ENCODE measurements around the gene ESRP2. TPM values are rescaled to one million over a fixed set of nuclear protein-coding genes. Genes with fewer than 3 reads are reported as not detected.

ESRP2 gene
- total RNA-seq, 2 donors from 2014 or later: 2.0 to 9.1 TPM

- ATAC-seq (ENCODE audit: insufficient number of reproducible peaks, low FRiP score, low read depth) (no peak), DNase-seq (ENCODE audit: low spot score) (no peak)
- Histone ChIP-seq H3K27ac (no peak overlapping the region), H3K9me3 (no peaks in the 10 kb centered on the region), H3K4me3 (no peak overlapping the region), H3K4me1 (ENCODE audit: control insufficient read depth in 1 of 2, low read depth in 2 of 2) (no peaks in the 10 kb centered on the region), H3K27me3 (replicated peaks; ENCODE audit: insufficient read depth) (no peaks in the 10 kb centered on the region), H3K36me3 (peaks cover 14% of the 10 kb centered on the region)
- no peak for TF ChIP-seq CTCF (IDR thresholded peaks at IDR 0.05)
These were observed 45.8 kb downstream of the ESRP2 start for GRCh38 chr16:68190081-68190480.

GRCh38 chr16:68188170-68188569, 47.8 kb downstream of the ESRP2 start:
- Histone ChIP-seq H3K9me3 (no peaks in the 10 kb centered on the region), H3K27ac (no peak overlapping the region), H3K4me3 (no peak overlapping the region), H3K36me3 (peaks cover 26% of the 10 kb centered on the region), H3K4me1 (ENCODE audit: control insufficient read depth in 1 of 2, low read depth in 2 of 2) (no peaks in the 10 kb centered on the region), H3K27me3 (replicated peaks; ENCODE audit: insufficient read depth) (no peaks in the 10 kb centered on the region)
- DNase-seq (ENCODE audit: low spot score): no peak
- ATAC-seq (ENCODE audit: insufficient number of reproducible peaks, low FRiP score, low read depth): no peak
- TF ChIP-seq CTCF (IDR thresholded peaks at IDR 0.05): no peak

GRCh38 chr16:68187505-68187904, 48.4 kb downstream of the ESRP2 start:
- no peak for ATAC-seq (ENCODE audit: insufficient number of reproducible peaks, low FRiP score, low read depth)
- Histone ChIP-seq H3K27me3 (replicated peaks; ENCODE audit: insufficient read depth) (no peaks in the 10 kb centered on the region), H3K36me3 (peaks cover 27% of the 10 kb centered on the region), H3K27ac (no peak overlapping the region), H3K9me3 (no peaks in the 10 kb centered on the region), H3K4me3 (no peak overlapping the region), H3K4me1 (ENCODE audit: control insufficient read depth in 1 of 2, low read depth in 2 of 2) (no peaks in the 10 kb centered on the region)
- DNase-seq (ENCODE audit: low spot score): no peak
- no peak for TF ChIP-seq CTCF (IDR thresholded peaks at IDR 0.05)

GRCh38 chr16:68186877-68187276, 49.0 kb downstream of the ESRP2 start:
- Histone ChIP-seq H3K27ac (no peak overlapping the region), H3K4me3 (no peak overlapping the region), H3K36me3 (peaks cover 27% of the 10 kb centered on the region), H3K4me1 (ENCODE audit: control insufficient read depth in 1 of 2, low read depth in 2 of 2) (no peaks in the 10 kb centered on the region), H3K9me3 (no peaks in the 10 kb centered on the region), H3K27me3 (replicated peaks; ENCODE audit: insufficient read depth) (no peaks in the 10 kb centered on the region)
- ATAC-seq (ENCODE audit: insufficient number of reproducible peaks, low FRiP score, low read depth) (no peak), DNase-seq (ENCODE audit: low spot score) (no peak)
- no peak for TF ChIP-seq CTCF (IDR thresholded peaks at IDR 0.05)

- TF ChIP-seq CTCF (IDR thresholded peaks at IDR 0.05): no peak
- peaks cover 25% of the 10 kb centered on the region for H3K36me3 ChIP-seq
These were observed 52.9 kb downstream of the ESRP2 start for GRCh38 chr16:68183046-68183445.

More at GRCh38 chr16:68183046-68183445, 52.9 kb downstream of the ESRP2 start:
- H3K27me3 ChIP-seq (replicated peaks; ENCODE audit: insufficient read depth): no peaks in the 10 kb centered on the region
- H3K4me1 ChIP-seq (ENCODE audit: control insufficient read depth in 1 of 2, low read depth in 2 of 2): no peaks in the 10 kb centered on the region
- ATAC-seq (ENCODE audit: insufficient number of reproducible peaks, low FRiP score, low read depth) (no peak), DNase-seq (ENCODE audit: low spot score) (no peak)
- H3K4me3 ChIP-seq: no peak overlapping the region
- no peaks in the 10 kb centered on the region for H3K9me3 ChIP-seq
- no peak overlapping the region for H3K27ac ChIP-seq
